GM19467 (cell line): ENCODE results near the gene ALPK1.
"Not testable (repeated sequence)": the region's sequence is repeated elsewhere in the genome, so short reads cannot be mapped to it uniquely, and the experiment has no call there.

Source experiments
- ATAC-seq: cut with Tn5 transposase; IDR thresholded peaks from one replicate; pipeline ENCODE4 v1.9.1; 2021; ENCODE audit warnings: mild to moderate bottlenecking, moderate library complexity; ENCODE audit not compliant: unreplicated experiment

ALPK1 gene

DNA sequence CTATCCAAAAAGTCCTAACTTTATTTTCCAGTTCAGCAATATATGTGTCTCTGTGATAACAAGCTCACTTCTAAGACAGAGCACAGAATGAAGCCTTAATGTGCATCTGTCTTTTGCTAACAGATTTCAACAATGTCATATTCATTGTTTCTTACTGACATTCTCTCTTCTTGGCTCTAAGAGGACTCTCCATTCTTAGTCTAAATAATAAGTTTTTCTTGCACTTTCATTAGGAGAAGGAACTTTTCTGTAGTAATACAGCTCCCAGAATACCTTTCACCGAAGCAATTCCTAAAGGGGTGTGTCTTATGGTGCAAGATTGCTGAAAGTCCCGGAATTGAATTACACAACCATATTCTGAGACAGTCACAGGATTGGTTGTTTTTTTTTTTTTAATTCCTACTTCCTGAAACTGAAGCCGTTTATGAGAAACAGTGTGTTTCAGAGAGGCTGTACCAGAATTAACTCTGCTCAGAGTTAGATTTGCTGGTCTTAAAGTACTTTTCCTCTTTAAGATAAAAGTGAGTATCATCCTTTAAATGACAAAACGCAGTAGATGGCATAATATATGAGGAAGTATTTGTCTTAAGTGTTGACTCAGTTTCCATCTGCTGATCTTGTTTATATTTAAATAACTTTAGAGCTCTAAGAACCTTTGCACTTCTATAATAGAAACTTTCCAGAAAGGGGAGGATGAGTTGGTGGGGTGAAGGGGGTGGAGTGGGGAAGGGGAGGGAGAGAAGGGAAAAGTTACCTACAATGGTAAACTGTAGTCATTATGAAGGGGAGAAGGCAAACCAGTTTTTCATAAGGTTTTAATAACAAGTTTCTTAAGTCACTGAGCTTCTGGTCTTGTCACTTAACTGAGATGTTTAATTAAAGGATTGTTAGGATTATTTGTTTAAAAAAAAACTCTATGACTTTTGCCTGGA is at the start of gene ALPK1:
TSS of gene ALPK1 (plus strand) at position 421 of the 932 bp plus-strand sequence.
- peak; percentile 64 for ATAC-seq

DNA sequence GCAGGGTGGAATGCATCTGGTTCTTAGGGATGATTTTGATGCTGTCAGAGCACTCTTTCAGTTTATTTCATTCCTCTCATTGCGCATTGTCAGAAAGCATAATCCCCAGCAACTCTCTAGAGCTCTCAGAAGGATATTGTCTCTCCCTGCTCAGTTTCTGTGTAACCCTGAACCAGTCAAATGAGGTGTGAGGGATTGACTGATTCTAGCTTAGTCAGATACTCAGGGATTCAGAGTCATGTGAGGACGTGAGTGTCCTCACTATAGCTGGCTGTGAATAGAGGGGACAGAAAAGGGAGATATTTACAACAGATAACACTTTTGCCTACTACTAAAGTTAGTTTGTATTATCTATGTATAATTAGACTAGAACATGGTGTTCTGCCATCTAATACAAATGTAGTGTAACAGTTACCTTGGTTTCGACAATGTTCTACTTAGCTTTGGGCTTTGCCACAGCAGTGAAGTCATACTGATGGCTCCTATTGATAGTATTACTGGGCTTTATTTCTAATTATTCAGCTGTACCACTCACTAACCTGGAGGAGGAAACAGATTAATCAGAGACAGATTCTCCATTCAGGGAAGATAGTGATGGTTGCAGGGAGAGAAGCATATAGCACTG is 46.0 kb upstream of the ALPK1 start:
- no peak for ATAC-seq

DNA sequence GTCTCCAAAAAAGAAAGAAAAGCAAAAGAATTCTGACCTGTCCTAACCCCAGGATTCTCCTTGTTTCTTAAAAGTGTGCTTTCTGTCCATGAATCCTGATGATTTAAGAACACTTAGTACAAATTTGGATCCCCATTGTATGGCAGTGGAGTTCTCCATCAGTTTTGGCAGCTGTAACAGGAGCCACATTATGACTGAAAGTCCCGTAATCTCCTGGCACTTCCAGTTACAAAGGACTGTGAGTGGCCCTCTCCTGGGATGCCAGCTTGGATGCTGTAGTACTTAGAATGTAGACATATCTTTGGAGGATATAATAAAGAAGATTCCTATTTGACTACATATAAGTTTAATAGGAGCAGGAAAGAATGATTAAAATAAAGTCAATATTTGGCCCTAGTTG is 44.9 kb upstream of the ALPK1 start:
- no peak for ATAC-seq

DNA sequence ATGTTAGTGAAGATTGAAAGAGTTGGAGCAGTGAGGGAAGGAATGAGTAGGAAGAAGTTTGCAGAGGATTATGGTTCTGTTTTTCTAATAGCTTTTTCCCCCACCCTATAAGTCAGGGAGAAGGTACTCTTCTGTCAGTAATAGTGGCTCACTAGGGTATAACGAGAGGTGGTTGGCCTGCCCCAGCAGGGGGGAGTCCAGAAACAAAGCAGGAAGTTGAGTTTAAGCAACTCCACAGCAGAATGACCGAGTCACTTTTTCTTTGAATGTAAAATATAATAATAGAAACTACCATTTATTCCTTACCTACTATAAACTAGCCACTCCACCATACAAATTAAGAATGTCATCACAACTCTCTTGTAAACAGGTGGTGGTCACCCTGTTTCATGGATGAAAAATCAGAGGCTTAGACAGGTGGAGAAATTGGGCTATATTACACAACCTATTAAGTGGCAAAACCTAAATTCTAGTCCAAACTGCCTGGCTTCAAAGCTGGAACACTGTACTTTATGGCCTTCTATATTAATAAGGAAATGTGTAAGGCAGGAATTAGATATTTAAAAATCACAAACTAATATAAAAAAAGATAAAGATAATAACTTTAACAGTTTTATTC is 43.7 kb upstream of the ALPK1 start:
- ATAC-seq = peak; percentile 72

DNA sequence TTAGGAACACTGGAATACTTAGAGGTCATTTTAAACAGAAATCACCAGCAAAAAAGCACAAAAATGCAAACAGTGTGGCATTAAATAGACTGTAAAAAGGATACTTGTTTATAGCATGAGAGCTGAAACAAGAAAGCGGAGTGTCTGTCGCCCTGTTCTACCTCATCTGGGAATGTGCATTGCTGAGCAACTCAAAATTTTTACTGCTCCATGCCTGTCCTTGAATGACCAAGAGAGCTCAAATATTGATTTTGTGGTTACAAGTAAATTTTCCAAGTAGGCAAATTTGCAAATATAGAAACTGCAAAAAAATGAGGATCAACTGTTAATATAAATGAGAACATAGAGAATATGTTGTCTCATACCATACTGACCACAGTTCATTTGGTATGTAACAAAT is 40.1 kb upstream of the ALPK1 start:
- ATAC-seq = no peak

DNA sequence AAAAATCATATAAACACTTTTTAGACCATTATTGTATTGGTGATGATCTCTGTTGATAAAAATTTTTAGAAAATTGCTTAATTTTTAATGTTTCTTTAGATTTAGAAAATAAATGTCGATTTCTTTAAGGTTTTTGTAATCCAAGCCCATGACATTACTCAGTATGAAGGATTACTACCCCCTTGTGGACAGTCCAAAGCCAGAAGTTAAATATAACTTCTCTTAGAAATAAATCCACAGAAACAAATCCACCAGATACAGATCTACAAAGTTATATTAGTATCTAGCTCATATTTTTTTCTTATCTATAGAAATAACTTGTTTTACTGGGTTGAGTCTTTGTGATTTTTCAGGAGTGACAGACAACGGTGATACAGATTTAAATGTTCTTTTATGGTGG is 30.3 kb upstream of the ALPK1 start:
- no peak for ATAC-seq

DNA sequence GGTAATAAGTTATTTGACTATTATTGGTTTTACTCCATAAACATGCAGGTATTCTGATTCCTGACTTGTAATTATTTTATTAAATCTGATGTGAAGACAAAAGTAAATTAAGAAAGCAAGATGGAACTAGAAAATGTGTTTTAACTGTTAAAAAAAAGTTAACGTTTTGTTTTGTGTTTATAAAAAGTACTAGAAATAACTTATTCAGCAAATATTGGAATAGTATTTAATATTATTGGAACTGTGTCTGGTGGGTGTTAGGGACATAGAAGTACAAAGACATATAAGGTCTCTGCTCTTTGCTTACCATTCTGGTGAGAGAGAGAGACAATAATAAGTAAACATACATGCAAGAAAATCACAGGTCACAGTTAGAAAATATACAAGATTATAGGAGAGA is 27.1 kb upstream of the ALPK1 start:
- ATAC-seq = no peak

DNA sequence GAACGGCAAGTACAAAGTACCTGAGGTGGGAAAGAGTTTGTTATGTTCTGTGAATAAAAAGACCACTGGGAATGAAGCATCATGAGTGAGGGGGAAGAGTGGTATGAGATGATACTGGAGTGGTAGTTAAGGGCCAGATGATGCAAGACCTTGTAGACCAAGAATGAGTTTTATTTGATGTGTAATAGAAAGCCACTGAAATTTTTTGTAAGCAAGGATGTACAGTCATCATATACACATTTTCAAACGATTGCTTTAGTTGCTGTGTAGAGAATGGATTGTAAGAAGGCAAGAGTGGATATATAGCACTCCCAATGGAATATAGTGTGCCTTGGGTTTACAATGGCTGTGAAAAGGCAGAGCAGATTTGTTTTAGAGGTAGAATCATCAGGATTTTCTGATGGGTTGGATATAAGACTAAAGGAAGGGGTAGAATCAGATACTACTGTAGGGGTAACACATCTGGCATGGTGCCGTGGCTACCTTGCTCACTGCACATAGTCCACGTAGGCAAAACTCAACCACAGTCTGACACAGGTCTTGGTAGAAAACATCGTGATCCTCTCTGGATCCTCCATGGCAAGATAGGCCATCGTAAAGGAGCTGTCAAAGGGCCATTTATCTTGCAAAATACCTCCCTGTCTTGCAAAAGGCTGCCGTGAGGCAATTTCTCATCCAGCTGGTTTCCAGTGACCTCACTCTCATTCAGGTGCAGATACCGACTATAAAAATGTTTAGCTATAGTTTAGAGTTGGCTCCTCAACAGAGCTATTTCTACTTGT is 26.3 kb upstream of the ALPK1 start:
- ATAC-seq = no peak

DNA sequence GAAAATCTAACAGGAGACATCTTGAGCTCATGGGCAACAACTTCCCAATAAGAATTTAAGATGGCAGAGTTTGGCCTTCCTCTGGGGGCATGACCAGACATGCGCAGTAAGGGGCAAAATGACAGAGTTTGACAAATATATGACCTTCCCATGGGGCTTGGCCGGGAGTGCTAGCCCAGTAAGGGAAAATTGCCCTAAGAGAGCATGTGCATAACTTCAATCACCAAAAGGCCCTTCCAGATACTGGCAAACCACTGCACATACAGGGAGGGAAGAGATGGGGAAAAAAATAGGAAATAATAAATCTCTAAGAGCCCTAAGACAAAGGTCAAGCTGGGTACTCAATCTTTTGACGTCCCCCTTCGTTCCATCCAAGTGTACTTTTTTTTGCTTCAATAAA is 24.9 kb upstream of the ALPK1 start:
- no peak for ATAC-seq

DNA sequence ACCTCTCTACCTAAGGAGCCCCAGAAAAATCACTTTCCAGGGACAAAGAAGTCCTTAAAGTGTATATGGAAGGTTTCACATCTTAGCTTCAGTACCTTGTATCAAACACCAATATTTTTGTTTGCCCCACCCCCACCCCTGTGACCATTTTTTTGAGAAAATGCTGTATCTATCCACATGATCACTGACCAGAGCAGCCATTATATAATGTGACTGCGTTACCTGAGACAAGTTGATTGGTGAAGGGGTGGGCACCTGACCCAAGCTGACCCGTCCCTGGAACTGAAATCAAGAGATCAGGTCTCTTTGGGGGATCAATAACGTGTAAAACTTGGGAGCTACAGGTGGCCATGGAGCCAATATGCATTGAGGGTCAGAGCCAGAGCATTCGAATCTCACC is 22.2 kb upstream of the ALPK1 start:
- ATAC-seq = no peak

DNA sequence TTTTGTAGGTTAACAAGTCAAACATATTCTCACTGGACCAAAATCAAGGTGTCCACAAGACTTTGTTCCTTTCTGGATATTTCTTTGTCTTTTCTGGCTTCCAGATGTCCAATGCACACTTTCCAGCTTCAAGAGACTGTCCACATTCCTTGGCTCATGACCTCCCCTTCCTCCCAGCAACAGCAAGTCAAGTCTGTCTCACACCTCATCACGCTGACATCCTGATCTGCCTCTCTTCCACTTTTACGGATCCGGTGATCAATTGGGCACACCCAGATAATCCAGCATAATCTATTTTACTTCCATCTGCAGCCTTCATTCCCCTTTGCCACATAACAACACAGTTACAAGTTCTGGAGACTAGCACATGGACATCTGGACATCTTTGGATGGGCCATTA is 21.1 kb upstream of the ALPK1 start:
- ATAC-seq = no peak

DNA sequence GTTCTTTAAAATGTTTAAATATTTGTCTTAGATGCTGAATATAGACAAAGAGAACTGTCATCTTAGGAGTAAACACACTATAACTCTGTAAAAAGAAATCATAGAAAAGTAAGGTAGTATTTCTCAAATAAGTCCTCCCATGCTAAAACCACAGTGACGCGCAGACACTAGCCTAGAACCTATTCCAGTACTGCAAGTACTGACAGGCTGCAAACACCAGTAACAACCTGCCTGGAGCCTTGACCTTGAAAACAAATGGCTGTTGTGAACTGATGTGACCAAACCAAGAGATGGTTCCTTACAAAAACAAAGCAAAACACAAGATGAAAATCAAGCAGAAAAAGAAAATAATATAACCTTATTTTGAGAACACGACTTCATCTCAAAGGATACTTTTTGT is 19.9 kb upstream of the ALPK1 start:
- ATAC-seq = no peak

DNA sequence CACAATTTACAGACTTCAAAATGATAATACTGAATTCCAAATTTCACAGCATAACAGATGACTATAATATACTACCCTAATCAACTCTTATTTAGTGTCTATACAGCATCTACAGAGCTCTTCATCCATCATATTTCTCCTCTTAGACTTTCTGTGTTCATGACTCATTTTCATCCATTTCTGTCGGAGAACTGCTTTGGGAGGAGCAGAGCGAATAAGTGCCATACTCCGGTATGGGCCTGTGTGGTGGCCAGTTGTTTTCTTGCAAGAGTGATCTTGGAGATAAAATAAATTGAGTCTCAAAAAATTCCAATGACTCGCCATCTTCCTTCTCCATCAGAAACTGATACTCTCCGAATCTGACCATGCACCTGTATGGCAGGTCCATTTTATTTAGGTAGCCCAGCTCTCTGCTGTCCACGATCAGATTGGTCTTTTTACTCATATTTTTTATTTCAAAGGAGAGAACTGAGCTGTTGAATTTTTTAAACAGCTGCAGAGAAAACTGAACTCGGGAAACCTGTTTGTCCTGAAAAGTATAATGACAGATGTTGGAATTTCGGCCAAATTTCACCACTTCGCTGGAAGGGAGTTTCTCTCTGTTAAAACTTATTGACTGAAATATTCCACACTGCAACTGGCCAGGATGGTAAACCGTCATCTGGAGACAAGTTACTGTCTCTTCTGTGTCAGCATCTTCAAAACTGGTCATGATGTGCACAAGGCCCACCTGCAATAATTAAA is 19.3 kb upstream of the ALPK1 start:
- ATAC-seq = no peak

DNA sequence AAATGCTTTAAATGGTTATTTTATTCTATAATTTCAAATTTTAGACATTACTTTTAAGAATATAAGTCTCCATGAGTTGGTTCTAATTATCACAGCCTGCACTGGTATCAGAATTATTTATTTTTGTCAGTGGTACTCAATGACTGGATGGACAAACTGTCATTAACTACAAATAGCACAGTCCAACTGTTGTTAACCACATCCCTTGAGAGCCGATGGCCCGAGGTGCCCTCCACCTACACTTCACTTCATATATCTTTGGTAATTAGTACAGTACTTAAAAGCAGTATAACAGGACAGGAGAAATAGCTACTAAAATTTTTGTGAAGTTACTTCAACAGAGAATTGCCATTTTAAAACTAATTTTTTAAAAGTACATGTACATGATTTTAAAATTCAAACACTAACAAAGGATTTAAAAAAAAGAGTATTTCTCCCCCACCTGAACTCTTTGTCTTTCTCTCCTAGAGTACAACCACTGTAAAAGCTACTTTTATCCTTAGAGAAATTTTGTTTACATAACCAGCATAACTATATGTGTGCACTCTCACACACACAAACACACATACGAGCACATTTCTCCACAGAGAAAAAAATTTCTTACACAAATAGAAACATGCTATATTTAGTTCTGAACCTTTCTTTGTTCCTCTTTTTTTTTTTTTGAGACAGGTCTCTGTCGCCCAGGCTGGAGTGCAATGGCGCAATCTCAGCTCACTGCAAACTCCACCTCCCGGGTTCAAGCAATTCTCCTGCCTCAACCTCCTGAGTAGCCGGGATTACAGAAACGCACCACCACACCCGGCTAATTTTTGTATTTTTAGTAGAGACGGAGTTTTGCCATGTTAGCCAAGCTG is 17.9 kb upstream of the ALPK1 start:
- ATAC-seq = peak; percentile 71

DNA sequence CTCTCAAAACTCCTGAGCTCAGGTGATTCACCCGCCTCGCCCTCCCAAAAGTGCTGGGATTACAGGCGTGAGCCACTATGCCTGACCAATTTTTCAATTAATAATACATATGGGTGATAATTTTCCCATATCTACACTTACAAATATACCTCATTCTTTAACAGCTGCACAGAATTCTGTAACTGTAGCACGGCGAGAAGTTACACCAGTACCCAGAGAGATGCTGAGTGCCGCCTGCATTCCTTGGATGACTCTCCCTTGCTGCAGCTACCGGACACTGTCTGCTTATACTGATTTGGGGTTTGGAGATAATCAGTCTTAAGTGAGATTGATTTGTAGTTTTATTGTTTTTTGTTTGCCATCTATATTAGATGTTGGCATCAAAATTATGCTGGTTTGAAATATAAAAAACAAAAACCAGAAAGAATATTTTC is 17.3 kb upstream of the ALPK1 start:
- no peak for ATAC-seq

DNA sequence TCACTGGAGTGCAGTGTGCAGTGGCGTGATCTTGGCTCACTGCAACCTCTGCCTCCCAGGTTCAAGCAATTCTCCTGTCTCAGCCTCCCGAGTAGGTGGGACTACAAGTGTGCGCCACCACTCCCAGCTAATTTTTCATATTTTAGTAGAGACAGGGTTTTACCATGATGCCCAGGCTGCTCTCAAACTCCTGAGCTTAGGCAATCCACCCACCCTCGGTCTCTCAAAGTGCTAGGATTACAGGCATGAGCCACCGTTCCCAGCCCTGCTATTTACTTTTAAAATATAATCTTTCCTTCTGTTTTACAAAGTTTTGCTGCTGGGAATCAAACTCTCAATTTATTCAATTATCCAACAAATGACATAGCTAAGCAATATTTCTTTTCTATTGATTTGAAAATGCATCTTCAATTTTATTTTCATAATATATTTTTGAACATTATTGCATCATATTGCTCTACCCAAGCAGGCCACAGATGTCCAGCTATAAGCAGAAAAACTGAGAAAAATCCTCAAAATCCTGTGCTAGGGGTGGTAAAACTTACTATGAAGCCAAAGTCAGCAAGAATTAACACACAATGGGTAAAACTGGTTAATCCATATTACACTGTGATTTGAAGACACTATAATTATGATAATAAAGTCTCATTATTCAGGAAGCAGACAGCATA is 16.6 kb upstream of the ALPK1 start:
- ATAC-seq = no peak

DNA sequence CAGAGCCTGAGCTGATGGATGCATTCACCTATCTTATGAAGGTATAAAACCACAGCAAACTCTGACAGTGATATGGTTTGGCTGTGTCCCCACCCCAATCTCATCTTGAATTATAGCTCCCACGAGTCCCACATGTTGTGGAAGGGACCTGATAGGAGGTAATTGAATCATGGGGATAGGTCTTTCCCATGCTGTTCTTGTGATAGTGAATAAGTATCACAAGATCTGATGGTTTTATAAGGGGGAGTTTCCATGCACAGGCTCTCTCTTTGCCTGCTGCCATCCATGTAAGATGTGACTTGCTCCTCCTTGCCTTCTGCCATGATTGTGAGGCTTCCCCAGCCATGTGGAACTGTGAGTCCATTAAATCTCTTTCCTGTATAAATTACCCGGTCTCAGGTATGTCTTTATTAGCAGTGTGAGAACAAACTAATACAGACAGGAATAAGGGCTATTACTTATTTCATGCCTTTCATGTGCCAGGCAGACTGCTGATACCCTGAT is 15.2 kb upstream of the ALPK1 start:
- not testable (repeated sequence) for ATAC-seq

DNA sequence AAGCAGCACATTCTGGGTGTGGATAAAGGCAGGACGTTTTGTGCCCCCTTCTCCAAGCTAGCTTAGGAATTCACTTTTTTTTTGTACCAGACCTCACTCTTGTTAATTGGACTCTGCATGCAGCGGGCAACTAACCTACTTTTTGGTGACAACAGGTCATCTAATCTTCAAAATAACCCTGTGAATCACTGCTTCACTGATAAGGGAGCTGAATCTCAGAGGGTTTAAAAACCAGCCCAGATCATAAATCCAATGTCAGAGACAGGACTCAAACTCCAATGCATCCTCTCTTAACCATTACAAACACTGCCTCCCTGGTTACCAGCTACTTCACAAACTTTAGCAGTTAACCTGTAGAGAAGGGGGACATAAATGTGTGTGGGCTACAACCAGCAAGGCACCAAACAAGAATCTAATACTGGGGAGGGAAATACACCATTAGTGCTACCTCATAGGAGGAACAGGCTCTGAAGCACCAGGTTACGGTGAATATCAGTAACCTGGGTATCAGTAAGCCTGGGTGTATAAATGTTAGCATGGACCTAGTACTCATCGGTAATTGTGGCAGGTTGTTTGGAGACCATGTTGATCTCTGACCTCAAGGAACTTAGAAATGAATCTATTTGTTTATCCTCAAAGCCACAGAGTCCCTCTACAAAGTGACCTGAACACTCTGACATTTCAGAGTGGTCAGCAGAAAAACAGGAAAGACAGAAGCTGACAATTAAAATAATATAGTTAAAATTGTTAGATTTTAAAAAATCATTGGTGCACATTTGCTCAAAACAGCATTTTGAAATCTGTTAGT is 14.1 kb upstream of the ALPK1 start:
- no peak for ATAC-seq
